Kidney glomerular epithelial cell (primary cell): ENCODE results near the gene RNF13.

Experiments used
- DNase-seq: peaks from one replicate; lab custom pipeline; 2025; lab: John Stamatoyannopoulos, UW

Gene RNF13, protein sequence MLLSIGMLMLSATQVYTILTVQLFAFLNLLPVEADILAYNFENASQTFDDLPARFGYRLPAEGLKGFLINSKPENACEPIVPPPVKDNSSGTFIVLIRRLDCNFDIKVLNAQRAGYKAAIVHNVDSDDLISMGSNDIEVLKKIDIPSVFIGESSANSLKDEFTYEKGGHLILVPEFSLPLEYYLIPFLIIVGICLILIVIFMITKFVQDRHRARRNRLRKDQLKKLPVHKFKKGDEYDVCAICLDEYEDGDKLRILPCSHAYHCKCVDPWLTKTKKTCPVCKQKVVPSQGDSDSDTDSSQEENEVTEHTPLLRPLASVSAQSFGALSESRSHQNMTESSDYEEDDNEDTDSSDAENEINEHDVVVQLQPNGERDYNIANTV

DNA sequence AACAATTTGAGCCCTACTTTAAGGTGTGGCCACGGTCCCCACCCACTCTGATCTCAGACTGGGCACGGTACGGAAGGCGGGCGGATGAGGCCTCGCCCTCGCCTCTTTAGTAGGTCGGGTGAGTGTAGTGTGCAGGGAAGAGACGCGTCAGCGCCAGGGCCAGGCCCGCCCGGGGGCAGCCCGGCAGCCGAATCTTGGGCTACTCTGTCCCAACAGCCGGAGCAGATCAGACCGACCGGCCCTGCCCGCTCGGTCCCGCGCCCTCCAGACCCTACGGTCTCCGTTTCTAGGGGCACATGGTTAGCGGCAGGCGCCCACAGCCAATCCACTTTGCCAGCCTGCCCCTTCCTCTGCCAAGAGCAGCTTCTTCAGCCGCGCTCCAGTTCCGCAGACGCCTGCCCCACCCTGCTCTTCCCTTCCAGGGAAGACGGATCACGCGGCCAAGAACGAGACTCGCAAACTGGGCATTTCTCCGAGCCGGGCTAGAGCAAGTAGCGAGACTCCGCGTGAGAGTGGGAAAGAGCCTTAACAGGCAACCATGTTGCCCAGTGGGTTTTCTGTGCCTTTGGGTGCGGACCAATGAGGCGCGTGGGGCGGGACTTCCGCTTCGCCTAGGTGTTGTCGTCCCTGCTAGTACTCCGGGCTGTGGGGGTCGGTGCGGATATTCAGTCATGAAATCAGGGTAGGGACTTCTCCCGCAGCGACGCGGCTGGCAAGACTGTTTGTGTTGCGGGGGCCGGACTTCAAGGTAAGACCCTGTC, at the start of gene RNF13:
TSS of gene RNF13 (plus strand) at position 610 of the 761 bp plus-strand sequence. CDS start 32,812 bp downstream, outside the sequence.
- DNase-seq: peak; percentile 89

DNA sequence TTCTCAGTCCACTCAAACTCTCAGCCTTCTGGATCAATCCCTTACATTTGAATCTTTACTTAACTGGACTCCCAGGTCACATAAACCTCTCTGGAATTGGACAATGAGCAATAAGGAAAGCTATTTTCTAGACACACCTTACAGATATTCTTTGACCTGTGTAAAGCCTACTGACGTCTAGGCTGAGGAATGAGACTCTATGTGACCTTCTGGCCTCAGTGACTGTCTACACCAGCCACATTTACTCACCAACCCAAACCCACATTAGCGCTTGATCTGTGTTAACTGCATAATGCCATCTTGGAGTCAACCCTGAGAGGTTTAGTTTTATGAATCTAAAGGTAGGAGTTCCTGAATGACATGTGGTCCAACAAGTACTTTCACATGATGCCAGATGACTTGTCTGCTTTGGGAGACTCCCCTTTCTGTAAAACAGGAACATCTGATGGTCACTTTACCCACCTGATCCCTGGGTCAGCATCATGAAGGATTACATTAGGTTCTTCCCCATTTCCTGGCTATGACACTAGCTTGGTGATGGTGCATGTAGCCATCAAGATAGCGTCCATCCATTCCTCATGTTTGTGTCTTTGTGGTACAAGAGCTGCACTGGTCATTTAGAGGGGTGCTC, 49.3 kb upstream of the RNF13 start:
- DNase-seq: no peak

DNA sequence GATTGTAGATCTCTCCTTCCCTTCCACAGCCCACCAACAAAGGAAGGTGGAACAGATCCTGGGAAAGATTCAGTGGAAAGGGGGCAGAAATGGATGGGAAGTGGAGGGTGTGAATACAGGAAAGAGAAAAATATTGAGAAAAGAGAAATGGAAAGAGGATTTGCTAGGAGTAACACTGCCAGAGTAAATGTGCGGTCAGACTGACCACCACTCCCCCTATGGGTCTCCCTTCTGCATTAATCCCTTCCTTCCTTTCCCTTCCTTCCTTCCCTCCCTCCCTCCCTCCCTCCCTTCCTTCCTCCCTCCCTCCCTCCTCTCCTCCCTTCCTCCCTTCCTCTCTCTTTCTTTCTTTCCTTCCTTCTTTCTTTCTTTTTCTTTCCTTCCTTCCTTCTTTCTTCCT, 48.7 kb upstream of the RNF13 start:
- DNase-seq: no peak

DNA sequence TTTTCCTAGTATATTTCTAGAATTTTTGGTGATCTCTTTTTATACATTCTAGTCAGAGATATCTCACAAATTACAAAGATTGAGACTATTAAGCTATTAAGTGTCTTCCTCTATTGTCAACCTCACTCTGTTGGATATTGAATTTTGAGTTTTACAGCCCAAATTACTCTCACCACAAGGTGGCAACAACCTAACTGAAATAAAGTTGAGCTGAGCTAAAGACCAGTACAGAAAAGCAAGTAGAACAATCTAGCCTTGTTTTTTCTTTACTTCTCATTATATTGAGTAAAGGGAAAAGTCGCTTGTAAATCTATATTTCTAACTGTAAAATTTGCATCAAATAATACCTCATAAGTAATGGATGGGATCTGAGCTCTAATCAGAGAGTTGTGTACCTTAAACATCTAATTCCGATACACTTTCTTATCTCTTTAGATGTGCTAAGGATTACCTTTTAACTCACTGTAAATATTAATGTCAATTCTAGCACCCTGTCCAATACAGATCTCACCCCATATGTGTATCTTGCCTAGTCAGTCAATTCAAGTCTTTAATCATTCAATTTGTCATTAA, 47.2 kb upstream of the RNF13 start:
- peak; percentile 27 for DNase-seq

DNA sequence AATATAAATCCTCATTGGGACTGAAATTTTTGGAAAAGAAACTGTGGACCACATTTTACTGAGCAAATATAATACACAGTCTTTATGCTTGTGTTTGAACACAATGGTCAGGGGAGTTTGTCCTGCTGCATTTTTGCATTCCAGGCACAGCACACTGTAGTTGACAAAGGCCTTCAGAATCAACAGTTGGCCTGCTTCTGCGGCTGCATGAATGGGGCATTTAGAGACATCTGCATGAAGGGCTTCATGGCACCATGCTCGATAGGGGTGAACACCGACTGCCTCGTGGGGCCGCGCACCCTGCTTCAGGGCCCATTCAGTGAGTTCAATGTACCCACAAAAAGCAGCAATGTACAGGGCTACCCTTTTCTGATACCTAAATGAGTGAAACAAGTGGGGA, 45.3 kb upstream of the RNF13 start:
- no peak for DNase-seq

DNA sequence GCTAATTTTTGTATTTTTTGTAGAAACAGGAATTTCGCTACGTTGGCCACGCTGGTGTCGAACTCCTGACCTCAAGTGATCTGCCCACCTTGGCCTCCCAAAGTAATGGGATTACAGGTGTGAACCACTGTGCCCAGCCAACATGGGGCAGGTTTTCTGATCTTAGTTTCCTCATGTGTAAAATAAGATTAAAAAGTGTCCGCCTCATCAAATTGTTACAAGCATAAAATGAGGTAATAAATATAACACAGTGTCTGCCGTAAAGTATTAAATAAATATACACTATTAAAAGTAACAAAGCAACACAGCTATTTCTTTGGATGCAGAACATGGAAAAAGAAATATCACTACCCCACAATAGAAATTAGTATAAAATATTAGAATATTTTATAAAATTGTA, 44.3 kb upstream of the RNF13 start:
- DNase-seq: no peak

DNA sequence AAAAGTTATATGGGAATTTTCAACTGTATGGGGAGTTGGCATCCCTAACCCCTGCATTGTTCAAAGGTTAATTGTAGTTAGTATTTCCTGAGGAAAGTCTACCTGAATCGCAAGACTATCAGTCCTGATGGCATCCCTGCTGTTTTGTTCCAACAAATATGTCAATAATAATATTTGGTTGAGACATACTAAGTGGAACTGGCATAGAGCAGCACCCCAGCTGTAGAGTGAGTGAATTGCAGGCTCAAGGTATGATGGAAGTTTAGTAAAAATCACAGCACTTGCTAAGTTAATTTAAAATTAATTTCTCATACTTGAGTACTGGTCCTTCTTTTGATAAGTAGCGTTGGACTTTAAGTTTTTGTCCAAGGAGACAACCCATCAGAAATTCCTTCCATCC, 42.8 kb upstream of the RNF13 start:
- no peak for DNase-seq

DNA sequence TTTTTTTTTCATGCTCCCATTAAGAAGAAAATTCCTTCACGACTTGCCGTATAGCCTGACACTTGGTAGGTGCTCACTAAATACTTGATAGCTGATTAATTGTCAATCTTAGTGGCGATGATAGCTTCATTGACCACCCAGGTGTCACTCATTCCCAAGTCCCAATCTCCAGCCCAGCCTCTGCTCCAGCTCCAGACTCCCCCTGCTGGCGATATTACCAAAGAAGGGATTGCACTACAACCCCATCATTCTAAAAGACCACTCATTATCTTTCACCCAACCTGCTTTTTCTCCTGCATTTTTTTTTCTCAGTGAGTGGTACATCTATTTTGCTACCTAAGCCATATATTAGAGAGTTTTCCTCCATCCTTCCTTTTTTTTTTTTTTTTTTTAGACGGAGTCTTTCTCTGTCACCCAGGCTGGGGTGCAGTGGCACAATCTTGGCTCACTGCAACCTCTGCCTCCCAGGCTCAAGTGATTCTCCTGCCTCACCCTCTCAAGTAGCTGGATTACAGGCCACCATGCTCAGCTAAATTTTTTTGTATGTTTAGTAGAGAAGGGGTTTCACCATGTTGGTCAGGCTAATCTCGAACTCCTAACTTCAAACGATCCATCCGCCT, 41.3 kb upstream of the RNF13 start:
- DNase-seq: peak; percentile 16

DNA sequence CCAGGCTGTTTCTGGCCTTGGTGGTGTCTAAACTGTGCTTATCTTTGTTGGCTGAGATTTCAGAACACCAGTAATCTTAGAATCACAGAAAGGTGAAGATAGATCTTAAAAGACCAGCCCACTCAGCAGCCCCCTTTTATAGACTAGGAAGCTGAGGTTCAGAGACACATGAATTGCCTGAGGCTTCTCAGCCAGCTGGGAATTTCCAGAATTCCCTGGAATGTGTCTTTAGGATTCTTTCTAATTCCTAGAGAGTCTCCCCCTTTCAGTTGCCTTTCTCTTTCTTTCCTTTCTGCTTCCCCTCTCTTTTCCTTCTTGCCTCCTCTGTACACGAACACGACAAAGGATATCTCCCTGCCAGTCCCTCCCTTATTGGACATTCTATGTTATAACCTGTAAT, 40.2 kb upstream of the RNF13 start:
- no peak for DNase-seq

DNA sequence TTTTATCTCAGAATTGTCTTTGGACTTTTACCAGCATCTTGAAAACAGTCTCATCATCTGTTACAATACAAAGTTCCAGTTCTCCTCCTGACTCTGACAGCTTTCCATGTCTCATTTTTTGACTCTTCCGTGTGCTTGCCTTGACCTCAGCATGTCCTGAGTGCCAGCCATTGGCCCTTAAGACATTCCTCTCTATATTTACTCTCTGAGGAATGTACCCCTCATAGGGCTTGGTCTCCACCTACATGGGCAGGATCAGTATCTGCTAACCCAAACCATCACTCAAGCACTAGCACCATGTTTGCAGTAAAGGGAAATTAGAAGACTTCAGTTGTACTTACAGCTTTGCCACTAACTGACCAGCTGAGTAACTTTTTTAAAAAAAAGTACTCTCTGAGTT, 36.8 kb upstream of the RNF13 start:
- no peak for DNase-seq

DNA sequence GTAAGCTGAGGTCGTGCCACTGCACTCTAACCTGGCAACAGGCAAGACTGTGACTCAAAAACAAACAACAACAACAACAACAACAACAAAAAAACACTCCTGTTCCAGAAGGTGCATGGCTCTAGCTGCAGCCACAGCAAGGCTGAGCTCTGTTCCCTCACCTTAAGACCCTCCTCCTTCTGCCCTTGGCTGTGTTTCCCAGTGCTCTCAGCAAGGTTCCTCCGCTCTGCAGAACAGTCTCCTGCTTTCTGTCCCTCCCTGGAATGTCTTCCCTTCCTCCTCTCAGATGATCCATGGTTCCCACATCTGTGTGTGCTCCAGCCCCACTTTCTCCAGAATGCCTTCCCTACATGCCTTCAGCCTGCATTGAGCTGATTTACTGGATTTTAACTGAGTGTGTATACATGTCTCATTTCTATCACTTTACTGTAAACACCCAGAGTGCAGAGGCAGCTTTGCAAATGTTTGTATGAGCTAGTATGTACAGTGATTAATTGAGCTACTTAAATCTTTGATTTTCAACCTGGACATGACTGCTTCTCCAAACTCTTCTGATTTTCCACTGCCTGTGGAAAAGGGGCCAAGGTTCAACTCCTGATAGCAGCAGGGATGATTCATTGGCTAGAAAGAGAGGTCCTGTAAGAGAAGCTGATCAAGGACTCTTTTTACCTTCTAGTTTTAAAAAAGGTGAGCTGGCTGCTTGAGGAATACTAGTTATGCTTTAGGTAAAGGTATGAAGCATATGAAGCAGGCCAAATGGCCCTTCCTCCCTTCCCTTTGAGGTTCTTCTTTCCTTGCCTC, 35.4 kb upstream of the RNF13 start:
- DNase-seq: no peak

DNA sequence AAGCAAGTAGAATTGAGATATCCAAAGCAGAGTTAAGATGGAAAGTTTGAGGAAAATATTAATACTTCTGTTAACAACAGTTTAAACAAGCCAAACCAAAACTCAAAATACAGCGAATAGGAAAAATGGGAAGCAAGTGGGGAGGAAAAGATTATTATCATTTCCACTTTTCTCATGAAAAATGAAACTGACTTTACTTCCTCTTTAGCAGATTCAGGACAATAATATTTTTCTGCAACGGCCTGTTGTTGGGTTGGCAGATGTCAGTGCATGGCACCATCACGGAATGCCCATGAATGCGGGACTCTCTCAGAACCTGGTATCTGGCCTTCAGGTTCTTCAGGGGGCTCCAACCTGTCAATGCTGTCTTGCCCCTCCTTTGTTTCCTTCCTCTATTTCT, 31.8 kb upstream of the RNF13 start:
- no peak for DNase-seq

DNA sequence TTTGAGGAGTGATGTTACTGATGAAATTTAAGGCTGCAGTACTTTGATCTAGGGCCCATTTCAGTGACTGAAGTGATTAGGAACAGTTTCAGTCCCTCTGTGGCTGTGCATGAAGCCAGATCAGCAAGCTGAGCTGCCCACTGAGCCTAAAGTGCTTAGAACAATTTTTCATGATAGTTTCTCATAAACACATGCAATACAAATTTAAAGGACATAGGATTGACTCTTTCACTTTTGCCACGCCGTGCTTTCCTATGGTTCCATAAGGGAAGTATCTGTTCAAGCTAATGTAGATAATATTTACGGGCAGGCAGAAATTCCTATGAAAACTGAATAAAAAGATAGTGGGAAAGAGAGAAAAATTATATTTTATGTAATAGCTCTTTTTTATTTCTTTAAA, 31.3 kb upstream of the RNF13 start:
- no peak for DNase-seq

DNA sequence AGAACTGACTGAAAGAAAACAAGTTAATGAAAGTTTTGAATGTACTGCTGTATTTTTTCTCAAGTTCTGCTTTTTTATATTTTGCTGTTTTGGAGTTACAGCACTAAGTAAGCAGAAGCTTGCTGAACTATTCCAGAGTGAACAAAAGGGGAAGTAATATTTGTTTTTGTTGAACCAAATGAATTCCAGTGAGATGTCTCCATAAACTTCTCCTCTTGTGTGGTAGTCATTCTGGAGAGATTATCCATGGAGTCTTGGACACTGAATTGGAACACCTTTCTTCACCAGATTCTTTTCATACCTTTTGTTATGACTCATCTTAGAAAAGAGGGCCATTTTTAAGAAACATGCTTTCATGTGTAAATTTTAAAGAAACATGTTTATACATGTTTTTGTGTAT, 29.4 kb upstream of the RNF13 start:
- DNase-seq: peak; percentile 82

DNA sequence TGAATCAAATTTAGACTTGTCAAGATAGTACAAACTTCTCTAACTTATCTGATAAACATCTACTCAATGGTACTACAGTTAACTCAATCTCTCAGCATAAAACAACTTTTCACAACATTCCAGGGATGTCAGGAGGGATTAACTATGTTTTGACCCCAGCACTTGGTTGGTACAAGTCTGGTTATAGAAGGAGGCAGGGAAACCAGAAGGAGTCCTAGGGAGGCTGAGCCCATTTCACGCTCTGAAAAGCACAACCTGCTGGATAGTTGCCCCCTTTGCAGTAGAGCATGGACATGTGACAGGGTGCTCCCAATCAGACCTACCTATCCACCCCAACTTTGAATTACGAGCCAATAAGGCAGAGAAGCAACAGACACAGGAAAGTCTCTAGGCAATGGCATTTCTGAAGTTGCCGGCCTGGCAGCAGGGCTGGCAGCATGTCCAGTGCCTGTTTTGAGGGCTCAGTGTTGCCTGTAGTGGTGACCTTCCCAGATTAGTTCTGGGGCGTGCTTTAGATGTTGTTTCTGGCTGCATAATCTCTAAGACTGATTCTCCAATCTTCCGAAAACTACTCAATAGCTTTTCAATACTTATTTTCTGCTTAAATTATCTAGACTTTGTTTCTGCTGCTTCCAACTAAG, 28.8 kb upstream of the RNF13 start:
- peak; percentile 82 for DNase-seq

DNA sequence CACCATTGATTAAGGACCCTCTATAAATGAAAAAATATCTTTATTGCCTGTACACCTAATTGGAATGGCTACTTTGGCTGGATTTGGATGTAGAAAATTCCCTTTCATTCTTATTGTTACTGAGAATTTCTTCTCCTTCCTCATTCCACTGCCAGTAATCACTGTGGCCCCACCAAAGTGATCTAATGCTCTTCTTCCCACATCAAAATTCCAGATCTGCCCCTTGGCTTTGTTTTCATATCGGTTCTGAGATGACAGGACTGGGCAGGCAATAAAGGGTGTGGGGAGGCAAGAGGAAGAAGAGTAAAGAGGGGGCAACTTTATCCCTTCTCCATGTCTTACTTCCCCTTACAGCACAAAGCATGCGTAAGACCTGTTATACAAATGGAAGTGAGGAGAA, 22.7 kb upstream of the RNF13 start:
- DNase-seq: peak; percentile 49

DNA sequence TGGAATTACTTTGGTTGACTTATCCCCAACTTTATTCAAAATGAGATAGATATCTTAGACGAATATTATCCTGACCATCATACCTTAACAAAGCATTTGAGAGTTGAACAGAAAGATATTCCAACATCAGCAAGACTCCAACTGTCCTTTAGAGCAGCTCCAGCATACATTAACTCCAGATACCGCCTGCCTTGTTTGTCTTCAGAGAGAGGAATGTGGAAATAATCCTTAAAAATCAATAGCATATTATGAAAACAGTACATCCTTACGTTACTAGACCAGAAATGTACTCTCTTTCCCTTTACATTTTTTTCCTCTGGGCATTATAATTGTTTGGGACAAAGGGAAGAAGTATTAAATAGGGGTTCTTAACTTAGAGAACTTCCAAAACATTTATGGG, 22.3 kb upstream of the RNF13 start:
- DNase-seq: no peak

DNA sequence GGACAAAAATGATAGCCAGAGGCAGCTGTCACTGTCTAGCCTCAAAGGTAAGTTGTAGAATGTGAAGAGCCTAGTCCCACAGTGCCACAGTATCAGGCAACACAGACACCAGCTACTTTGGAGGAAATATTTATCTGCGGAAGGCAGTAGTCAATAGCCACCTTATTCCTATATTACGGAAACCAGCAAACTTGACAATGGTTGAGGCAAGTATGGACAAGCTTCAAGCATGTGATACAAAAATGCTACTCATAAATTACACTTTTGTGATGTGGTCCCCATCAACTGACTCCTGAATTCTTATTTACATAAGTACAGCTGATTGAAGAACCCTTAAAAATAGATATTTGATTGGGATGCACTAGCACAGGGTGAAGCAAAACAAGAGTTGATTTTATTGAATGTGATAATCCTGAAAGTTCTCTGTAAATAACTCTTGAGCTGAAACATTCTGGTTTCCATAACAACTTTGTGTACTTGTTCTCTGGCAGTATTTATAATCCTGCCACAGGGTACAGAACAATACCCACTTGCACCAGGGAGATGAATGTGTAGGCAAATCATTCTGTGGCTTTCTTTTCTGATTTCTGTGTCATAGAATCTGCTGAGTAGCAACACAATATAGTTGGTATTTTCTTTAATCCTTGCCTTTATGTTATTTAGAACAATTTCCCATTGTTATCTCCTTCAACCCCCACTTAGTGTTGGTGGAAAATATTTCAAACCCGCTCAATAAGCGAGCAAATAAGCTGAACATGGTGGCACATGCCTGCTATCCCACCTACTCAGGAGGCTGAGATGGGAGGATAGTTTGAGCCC, 20.4 kb upstream of the RNF13 start, which contains the start of gene ANKUB1:
TSS of gene ANKUB1 (minus strand) at position 103 of the 819 bp plus-strand sequence. CDS start 188 bp downstream, outside the sequence.
- DNase-seq: no peak

DNA sequence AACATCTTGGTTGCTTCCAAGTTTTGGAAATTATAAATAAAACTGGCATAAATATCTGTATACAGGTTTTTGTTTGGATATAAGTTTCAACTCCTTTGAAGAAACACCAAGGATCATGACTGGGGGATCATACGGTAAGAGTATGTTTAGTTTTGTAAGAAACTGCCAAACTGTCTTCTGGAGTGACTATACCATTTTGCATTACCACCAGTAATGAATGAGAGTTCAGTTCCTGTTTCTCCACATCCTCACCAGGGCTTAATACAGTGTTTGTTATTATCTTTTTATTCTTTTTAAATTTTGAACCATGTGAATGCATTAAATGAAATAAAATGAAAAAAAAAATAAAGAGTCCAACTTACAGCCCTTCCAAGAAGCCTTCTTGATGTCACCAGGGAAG, 17.0 kb upstream of the RNF13 start:
- no peak for DNase-seq

DNA sequence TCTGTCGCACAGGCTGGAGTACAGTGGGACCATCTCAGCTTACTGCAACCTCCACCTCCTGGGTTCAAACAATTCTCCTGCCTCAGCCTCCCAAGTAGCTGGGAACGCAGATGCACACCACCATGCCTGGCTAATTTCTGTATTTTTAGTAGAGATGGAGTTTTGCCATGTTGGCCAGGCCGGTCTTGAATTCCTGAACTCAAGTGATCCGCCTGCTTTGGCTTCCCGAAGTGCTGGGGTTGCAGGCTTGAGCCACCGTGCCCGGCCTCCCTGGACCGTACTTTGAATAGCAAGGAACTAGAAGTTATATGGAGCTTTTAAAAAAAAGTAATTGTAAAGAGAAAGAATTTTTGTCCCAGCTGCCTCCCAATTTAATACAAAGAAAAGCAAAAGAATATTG, 12.3 kb upstream of the RNF13 start:
- DNase-seq: no peak
